OCI-LY1 (cell line): ENCODE measurements around the gene MET.

Experiments
- EZH2 ChIP-seq: fragments of 200-600 bp; sonication (generic), shearing (Covaris generic); IDR thresholded peaks from 2 replicates; pipeline ENCODE4 v1.8.0; 2017; ENCODE audit warnings: borderline replicate concordance, mixed run types, mild to moderate bottlenecking, antibody characterized with exemption, low read length, moderate library complexity, mixed read lengths
- TF ChIP-seq, protein P1 (sequence below): fragments of 200-600 bp; sonication (generic), shearing (Covaris generic); IDR thresholded peaks from 2 replicates; pipeline ENCODE4 v1.5.1; 2017; ENCODE audit warnings: mild to moderate bottlenecking, antibody characterized with exemption, low read length, moderate library complexity, mixed read lengths

DNA sequence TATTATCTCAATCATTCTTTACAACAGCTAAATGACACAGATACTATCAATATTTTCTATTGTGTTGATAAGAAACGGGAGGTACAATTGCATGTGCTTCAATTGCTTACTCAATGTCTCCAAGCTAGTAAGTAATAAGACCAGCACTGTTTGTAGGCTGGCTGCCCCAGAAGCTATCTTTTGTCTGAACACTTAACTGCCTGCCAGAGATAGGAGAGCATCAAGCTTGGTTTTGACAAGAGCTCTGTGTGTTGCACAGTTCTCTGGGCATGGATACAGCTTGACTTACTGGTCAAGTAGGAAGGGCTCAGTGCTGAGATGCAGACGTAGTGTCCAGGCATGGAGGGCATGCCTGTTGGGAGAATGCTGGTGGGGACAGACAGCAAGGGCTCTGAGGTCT is 164.1 kb downstream of the MET start:
- TF ChIP-seq, protein P1, sequence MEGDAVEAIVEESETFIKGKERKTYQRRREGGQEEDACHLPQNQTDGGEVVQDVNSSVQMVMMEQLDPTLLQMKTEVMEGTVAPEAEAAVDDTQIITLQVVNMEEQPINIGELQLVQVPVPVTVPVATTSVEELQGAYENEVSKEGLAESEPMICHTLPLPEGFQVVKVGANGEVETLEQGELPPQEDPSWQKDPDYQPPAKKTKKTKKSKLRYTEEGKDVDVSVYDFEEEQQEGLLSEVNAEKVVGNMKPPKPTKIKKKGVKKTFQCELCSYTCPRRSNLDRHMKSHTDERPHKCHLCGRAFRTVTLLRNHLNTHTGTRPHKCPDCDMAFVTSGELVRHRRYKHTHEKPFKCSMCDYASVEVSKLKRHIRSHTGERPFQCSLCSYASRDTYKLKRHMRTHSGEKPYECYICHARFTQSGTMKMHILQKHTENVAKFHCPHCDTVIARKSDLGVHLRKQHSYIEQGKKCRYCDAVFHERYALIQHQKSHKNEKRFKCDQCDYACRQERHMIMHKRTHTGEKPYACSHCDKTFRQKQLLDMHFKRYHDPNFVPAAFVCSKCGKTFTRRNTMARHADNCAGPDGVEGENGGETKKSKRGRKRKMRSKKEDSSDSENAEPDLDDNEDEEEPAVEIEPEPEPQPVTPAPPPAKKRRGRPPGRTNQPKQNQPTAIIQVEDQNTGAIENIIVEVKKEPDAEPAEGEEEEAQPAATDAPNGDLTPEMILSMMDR = no peak
- no peak for TF ChIP-seq EZH2
